Right ventricle myocardium inferior (tissue), 1 donor: ENCODE data around the gene DNAH8. TPM values are rescaled to one million over a fixed set of nuclear protein-coding genes. Genes with fewer than 3 reads are reported as not detected.

ENCODE experiments used
- ATAC-seq: fragments of 200-7000 bp; cut with Tn5 transposase; one replicate; pipeline ENCODE4 v1.9.1; 2020; ENCODE audit warnings: mild to moderate bottlenecking, moderate library complexity
- DNase-seq: peaks from one replicate; pipeline ENCODE4 v3.0.0; 2021; ENCODE audit errors: missing footprints
- intact Hi-C: fragments of 100-400 bp; cut with DNase I; formaldehyde crosslinking; loops from one replicate; pipeline ENCODE4 v1.11.0; 2022
- long read RNA-seq: library from polyadenylated mRNA; unstranded; transcript quantifications from one replicate; pipeline ENCODE4 v2.0.0, GENCODE V29; 2021
- total RNA-seq: library from RNA; stranded (reverse); fragmentation: NEBNext Ultra II Directional; extraction: Animal tissue kit (Norgen Biotek cat#: 25700); gene quantifications from one replicate; pipeline ENCODE4 v1.2.1, GENCODE V29; 2021
- donor health status: DM: no; HTN: yes; CAD: no; lungs with severe emphysema.

Gene DNAH8
- not detected for total RNA-seq
- long read RNA-seq: 0 reads

DNA sequence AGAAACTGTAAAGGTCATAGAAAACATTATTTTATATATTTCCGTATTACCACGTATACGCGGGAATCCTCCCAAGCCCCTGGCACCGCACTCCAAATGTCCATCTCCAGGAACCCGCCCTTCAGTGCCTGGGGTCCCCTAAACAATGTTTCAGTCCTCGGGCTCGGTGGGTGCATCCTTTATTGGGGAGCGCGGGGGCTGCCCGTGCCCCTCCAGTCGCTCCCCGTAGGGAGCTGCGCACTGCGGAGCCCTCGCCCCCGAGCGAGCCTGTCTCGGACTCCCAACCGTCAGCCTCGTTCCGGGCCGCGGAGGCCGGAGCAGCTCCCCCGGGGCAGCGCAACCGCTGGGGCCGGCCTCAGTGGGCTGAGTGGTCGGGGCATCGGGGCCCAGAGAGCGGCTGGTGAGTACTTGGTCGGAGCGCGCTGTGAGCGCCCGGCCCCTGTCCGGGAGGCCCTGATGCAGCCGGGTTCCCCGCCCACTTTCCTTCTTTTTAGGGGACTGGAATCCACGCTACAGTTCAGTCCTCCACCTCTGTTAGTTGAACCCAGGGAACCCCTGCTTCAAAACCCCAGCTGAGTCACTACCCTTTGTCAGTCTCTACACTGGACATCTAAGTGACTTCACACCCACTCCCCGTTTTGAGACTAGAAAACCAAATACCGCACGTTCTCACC, at the start of gene DNAH8:
DNAH8 (plus strand) TSS at position 296 of the 674 bp plus-strand sequence. CDS start 7,499 bp downstream, outside the sequence.
- DNase-seq (no peak), ATAC-seq (peak; percentile 37)
- intact Hi-C loops: no loop called here

- DNase-seq (no peak), ATAC-seq (peak; percentile 42)
- intact Hi-C loops: no loop called here
These were observed 43.1 kb upstream of the DNAH8 start for GRCh38 chr6:38671885-38672467.

DNA sequence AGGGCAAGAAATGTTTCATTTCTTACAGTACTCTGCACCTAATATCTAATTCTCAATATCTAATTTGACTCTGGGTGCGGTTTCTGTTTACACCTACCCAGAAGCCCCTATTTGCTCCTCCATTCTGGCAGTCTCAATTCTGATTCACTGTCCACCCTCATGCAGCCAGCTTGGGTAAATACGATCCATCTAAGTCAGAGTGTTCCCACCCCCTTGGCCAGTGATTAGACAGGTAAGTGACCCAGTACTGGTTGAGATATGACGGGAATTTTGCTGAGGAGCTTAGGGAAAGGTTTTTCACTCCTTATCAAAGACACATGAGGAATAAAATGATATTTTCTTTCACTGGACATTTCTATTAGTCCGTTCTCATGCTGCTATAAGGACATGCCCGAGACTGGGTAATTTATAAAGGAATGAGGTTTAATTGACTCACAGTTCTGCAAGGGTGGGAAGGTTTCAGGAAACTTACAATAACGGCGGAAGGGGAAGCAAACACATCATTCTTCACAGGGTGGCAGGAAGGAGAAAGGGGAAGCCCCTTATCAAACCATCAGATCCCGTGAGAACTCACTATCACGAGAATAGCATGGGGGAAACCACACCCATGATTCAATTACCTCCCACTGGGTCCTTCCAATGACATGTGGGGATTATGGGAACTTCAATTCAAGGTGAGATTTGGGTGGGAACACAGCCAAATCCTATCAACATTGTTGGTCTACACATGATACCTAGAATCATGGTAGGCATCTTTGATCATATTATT, 41.5 kb upstream of the DNAH8 start:
- ATAC-seq (no peak), DNase-seq (no peak)
- intact Hi-C loops: no loop called here

GRCh38 chr6:38676236-38676973, 38.7 kb upstream of the DNAH8 start:
- intact Hi-C loops: no loop called here
- ATAC-seq (no peak), DNase-seq (no peak)

DNA sequence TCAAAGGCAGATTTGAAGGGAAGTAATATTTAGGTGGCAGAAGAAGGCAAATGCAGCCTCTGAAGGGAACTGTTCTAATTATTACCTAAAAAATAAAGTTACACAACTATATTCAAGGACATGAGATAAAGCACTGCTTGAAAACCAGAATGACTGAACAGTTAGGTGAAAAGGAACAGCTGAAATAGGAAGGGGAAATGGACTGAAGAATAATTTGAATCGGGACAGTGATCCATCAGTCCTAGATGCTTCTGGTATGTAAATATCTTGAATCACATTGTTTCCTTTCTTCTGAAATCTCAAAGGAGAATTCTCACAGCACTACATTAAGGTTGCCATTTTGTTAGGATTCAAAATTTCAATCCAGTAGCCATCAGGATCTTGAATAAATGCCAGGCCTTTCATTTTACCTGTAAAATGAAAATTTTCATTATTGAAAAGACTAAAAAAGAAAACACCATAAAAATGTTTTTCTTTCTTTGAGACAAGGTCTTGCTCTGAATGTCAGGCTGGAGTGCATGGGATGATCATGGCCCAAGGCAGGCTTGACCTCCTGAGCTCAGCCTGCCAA, 38.1 kb upstream of the DNAH8 start:
- DNase-seq: no peak
- intact Hi-C loops: no loop called here
- no peak for ATAC-seq

DNA sequence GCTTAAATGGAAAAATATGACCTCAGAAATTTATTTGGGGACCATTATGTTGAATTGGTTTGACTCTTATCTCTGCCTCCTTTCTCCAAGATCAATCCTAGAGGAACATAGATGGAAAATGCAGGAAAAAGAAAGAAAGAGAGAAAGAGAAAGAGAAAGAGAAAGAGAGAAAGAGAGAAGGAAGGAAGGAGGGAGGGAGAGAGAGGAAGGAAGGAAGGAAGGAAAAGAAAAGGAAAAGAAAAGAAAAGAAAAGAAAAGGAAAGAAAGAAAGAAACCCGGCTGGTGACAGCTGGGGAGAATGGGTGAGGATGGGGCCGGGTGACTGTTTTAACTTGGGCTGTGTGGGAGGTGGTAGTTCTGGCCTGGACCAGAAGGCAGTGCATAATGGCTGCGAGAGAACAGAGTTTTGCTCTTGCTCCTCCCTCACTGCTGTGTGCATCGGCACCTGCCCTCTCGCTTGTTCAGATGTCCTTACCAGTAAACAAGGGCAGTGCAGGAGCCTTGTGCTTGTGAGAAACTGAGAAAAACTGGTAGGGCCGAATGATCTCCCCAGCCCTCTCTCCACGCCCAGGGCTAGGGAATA, 36.8 kb upstream of the DNAH8 start:
- intact Hi-C loops: no loop called here
- ATAC-seq (no peak), DNase-seq (no peak)

- intact Hi-C loops: no loop called here
- no peak for ATAC-seq
- no peak for DNase-seq
These were observed 35.4 kb upstream of the DNAH8 start for GRCh38 chr6:38679668-38680067.

- no peak for DNase-seq
- intact Hi-C loops: no loop called here
- no peak for ATAC-seq
These were observed 33.3 kb upstream of the DNAH8 start for GRCh38 chr6:38681850-38682249.

DNA sequence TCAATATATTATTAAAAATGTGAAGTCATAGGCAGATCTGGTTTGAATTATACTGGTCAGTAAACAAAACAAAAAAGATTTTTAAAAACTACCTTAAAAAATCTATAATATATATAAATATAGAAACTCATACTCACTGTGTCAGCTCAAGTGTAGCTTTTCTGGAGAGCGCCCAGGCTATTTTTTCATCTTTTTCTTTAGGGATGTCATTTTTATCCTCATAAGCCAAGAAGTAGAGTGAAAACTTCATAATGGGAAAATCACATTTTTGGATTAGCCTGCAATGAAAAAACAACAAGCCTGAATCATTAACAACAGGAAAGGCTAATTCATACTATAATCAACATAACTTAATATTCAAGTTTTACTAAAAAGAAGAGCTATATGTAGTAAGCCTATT, 30.9 kb upstream of the DNAH8 start:
- ATAC-seq: no peak
- intact Hi-C loops: no loop called here

GRCh38 chr6:38684904-38685303, 30.2 kb upstream of the DNAH8 start:
- ATAC-seq: no peak
- no peak for DNase-seq
- intact Hi-C loops: no loop called here

More for the DNA sequence above, 30.9 kb upstream of the DNAH8 start:
- no peak for DNase-seq

GRCh38 chr6:38686270-38687042, 28.7 kb upstream of the DNAH8 start:
- no peak for ATAC-seq
- intact Hi-C loops: no loop called here
- no peak for DNase-seq

DNA sequence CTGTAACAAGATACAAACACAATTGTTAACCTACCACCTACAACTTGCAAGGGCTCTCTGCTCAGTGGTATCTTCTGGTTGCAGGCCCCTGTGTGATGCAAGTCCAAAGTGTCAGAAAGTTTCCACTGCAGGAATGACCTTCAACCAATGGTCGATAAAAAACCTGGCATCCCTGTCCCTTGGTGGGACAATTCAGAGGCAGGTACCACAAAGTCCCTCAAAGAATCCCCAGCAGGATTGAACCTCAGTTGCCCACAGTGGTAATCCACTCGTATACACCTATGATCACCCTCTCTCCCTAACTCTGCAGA, 28.1 kb upstream of the DNAH8 start:
- intact Hi-C loops: no loop called here
- ATAC-seq (peak; percentile 56), DNase-seq (no peak)

DNA sequence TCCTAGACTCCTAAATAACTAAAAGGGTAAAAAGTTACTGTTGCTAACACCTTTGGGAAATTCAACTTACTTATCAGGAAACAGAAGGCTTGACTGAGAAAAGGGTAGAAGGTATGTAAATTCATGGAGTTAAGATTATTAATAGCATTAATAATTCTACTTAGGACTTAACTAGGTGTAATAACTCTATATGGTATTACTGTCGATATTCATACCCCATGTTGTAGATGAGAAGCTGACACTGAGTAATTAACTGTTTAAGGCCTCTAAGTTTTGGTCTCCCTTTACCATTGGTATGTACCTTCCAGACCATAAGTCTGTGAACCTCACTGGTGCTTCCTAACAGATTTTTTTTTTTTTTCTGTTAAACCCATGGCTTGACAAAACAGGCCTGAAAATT, 27.6 kb upstream of the DNAH8 start:
- no peak for DNase-seq
- intact Hi-C loops: no loop called here
- no peak for ATAC-seq

DNA sequence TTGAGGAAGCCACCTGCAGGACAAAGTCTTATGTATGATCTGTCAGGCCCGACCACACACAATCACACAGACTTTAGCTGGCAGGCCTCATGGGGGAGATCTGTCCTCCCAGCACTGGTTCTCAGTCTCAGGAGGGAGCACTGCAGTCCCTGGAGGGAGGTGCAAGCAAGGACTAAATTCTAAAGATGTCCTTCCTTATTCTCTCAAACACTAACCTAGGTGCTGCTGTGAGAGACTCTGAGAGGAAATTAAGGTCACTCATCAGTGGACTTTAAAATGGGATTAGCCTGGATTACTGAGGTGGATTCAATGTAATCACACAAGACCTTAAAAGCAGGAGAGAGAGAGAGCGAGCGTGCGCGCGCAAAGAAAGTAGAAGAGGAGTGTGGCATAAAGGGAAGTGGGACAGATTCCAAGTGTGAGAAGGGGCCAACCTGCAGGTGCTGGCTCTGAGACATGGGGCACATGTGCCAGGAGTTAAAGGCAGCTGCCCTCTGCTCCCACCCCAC, 26.5 kb upstream of the DNAH8 start:
- DNase-seq: no peak
- intact Hi-C loops: no loop called here
- ATAC-seq: peak; percentile 68

DNA sequence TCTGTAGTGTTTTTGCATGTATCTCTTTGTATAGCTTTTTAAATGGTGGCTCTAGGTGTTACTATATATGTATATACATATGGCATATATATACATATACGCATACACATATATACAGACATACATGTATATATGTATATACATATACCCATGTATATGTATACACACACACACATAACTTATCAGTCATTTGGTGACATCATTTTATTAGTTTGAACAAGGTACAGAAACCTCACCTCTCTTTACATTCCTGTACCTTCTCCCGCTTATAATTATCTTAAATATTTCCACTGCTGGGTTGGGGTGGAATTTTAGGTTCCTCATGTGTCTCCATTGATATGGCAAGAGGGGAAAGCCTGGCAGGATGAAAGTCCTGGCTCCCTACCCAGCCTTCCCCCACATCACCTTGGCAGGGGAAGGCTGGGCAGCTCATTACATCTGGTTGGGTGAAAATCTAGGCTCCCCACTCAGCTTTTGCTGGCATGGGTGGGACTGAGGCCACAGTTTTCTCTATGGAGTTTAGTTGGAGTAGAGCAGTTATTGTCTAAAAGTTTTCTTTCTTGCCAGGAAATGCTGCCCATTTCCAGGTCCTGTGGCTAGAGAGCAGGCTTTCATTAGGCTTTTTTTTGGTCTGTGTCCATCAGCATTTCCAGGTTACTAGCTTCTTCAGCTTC, 19.7 kb upstream of the DNAH8 start:
- intact Hi-C loops: no loop called here
- ATAC-seq (no peak), DNase-seq (no peak)

DNA sequence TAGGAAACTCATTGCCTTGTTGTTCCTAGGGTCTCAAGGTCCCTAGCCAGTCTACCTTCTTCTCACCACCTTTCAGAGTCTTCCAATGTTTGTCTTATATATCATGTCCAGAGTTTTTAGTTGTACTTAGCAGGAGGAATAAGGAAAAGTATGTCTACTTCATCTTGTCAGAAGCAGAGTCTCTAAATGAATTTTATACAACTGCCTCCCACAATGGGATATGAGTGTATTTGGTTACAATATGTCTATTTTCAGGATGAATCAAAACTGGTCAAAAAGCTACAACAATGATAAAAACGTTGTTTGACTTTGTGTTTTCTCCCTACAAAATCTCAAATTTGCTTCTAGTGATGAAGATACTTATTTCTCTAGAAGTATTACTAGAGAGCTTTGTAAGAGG, 19.2 kb upstream of the DNAH8 start:
- intact Hi-C loops: no loop called here
- DNase-seq: no peak
- ATAC-seq: no peak

DNA sequence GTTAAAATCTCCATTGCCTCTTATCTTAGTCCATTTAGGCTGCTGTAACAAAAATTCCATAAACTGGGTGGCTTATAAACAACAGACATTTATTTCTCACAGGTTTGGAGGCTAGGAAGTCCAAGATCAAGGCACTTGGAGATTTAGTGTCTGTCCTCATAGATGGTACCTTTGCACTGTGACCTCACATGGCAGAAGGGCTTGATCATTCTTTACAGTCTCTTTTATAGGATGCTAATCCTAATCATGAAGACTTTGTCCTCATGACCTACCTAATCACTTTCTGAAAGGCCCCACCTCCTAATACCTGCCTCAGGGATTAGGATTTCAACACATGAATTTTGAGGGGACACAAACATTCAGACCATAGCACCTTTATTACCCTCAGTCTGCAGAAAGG, 18.8 kb upstream of the DNAH8 start:
- intact Hi-C loops: no loop called here
- no peak for ATAC-seq
- DNase-seq: no peak

DNA sequence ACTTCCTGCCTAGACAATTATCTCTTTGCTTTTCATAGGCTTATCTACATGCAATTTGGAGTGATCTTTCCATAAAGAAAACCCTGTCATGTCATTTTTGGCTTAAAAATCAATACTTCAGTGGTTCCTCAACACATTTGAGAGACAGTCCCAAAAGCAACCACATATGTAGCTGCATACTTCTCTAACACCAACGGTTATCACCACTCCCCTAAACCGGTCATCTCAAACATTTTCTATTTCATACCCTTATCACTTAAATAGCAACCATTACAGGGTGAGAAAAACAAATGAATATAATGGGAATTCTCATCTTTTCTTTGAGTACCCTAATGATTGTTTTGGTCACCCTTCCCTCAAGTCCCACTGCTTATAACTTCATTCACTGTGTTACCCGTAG, 17.3 kb upstream of the DNAH8 start:
- intact Hi-C loops: no loop called here
- DNase-seq (no peak), ATAC-seq (no peak)
